Tibial nerve (tissue), 4 donors: ENCODE data around the gene TGOLN2.

Source experiments
- CTCF ChIP-seq, 5 experiments: fragments of 200-600 bp in 3 of 5; fragments of 450-650 bp in 2 of 5; sonication (generic) in 3 of 5; IDR thresholded peaks; one replicate each; pipeline ENCODE4 v1.5.1; 2016 to 2019; ENCODE audit warnings: antibody characterized with exemption in 5 of 5, mild to moderate bottlenecking in 3 of 5, moderate library complexity in 2 of 5
- EP300 ChIP-seq, 2 donors: sonication (generic); formaldehyde crosslinking; IDR thresholded peaks; one replicate each; pipeline ENCODE4 v1.6.1; 2017; ENCODE audit warnings: antibody characterized with exemption in 2 of 2, mild to moderate bottlenecking in 1 of 2
- POLR2A ChIP-seq, 2 donors: fragments of 450-650 bp; IDR thresholded peaks; one replicate each; pipeline ENCODE4 v1.6.1; 2017; ENCODE audit warnings: antibody characterized with exemption in 2 of 2, mild to moderate bottlenecking in 2 of 2, moderate library complexity in 2 of 2

- no peak for TF ChIP-seq CTCF (IDR thresholded peaks at IDR 0.05)
- TF ChIP-seq EP300 (IDR thresholded peaks at IDR 0.05): no peak
- TF ChIP-seq POLR2A (IDR thresholded peaks at IDR 0.05): no peak
Measured at GRCh38 chr2:85312404-85312803, 15.4 kb downstream of the TGOLN2 start.
